HG03520 (cell line): ENCODE results near the gene LAMA3.
"Not testable (repeated sequence)": the region's sequence is repeated elsewhere in the genome, so short reads cannot be mapped to it uniquely, and the experiment has no call there.

ENCODE experiments used
- ATAC-seq: cut with Tn5 transposase; IDR thresholded peaks from one replicate; pipeline ENCODE4 v1.9.1; 2021; ENCODE audit warnings: mild to moderate bottlenecking, moderate library complexity; ENCODE audit not compliant: unreplicated experiment

Gene LAMA3

GRCh38 chr18:23702606-23703005 is 13.4 kb downstream of the LAMA3 start:
- no peak for ATAC-seq

- ATAC-seq = no peak
Observed at GRCh38 chr18:23703057-23703986, 14.1 kb downstream of the LAMA3 start.

- ATAC-seq = no peak
Observed at GRCh38 chr18:23703987-23704384, 14.7 kb downstream of the LAMA3 start.

GRCh38 chr18:23704806-23705205 is 15.6 kb downstream of the LAMA3 start:
- no peak for ATAC-seq

GRCh38 chr18:23706971-23707640 is 17.9 kb downstream of the LAMA3 start:
- no peak for ATAC-seq

- no peak for ATAC-seq
Observed at GRCh38 chr18:23710068-23710527, 20.8 kb downstream of the LAMA3 start.

- no peak for ATAC-seq
Observed at GRCh38 chr18:23710946-23711345, 21.7 kb downstream of the LAMA3 start.

- ATAC-seq = no peak
Observed at GRCh38 chr18:23711426-23711825, 22.2 kb downstream of the LAMA3 start.

GRCh38 chr18:23712445-23712844 is 23.2 kb downstream of the LAMA3 start:
- no peak for ATAC-seq

GRCh38 chr18:23714576-23714975 is 25.3 kb downstream of the LAMA3 start:
- ATAC-seq = no peak

- ATAC-seq = not testable (repeated sequence)
Observed at GRCh38 chr18:23716079-23716478, 26.8 kb downstream of the LAMA3 start.

- ATAC-seq = no peak
Observed at GRCh38 chr18:23716516-23716915, 27.3 kb downstream of the LAMA3 start.

- ATAC-seq = no peak
Observed at GRCh38 chr18:23716966-23717365, 27.7 kb downstream of the LAMA3 start.

GRCh38 chr18:23718243-23718720 is 29.0 kb downstream of the LAMA3 start:
- ATAC-seq = no peak

- ATAC-seq = no peak
Observed at GRCh38 chr18:23718731-23719130, 29.5 kb downstream of the LAMA3 start.

- ATAC-seq = no peak
Observed at GRCh38 chr18:23719634-23720201, 30.5 kb downstream of the LAMA3 start.

- ATAC-seq = no peak
Observed at GRCh38 chr18:23721696-23722480, 32.6 kb downstream of the LAMA3 start.

GRCh38 chr18:23722646-23723045 is 33.4 kb downstream of the LAMA3 start:
- ATAC-seq = no peak

- ATAC-seq = no peak
Observed at GRCh38 chr18:23723121-23723520, 33.9 kb downstream of the LAMA3 start.

GRCh38 chr18:23724681-23725080 is 35.4 kb downstream of the LAMA3 start:
- no peak for ATAC-seq

- no peak for ATAC-seq
Observed at GRCh38 chr18:23725351-23725750, 36.1 kb downstream of the LAMA3 start.
